Kidney tubule cell (primary cell): ENCODE measurements around the gene GRAMD2A.
A peak's percentile ranks its signal among the peaks of the same experiment; 100 is the strongest.

Source experiments
- DNase-seq: peaks from one replicate; pipeline ENCODE4 v3.0.0-alpha.2; 2018; ENCODE audit warnings: low spot score

Gene GRAMD2A

DNA sequence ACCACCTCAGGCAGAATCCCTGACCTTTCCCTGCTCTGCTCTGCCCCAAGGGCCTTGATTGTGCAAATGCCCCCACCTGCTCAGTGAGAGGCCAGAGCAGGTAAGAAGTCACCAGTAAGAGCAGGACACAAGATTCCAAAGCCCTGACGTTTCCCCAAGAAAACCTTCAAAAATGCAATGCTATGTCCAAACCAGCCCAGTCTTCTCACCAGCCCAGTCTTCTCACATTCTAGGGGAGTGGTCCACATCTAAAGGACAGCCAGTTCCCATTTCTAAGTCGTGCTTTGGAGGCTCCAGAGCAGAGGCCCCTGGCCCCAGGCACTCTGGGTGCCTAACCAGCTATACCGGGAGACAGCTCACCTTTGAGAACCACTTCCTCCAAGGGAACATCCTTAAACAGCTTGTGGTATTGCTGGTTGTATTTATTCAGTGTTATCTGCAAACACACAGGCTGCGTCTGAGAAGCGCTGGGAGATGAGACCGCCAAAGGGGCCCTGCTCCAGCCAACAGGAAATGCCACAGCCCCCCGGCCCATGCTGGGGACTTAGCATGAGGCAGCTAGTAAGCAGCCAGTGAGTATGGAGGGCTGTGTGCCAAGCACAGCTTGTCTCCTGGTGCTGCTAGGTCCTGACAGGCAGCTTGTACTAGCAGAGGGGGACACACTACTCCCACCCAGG, 29.3 kb downstream of the GRAMD2A start:
- peak; percentile 47 for DNase-seq

DNA sequence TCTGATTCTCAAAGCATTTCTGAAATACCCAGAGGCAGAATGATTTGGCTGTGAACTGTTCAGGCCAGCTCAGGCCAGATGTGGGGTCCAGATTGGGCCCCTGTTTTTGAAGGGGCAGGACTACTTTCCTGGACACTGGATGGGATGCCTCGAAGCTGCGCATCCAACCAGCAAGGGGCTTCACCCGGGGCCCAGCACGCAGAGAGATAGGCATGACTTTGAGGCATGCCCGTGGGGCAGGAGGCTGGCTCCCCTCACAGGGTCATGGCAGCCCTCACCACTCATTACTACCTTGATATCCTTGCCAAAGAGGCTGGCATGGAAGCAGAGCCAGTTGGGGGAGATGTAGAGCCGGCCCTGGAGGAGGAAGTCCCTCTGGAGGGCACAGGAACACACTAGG, 30.1 kb downstream of the GRAMD2A start:
- DNase-seq = no peak

DNA sequence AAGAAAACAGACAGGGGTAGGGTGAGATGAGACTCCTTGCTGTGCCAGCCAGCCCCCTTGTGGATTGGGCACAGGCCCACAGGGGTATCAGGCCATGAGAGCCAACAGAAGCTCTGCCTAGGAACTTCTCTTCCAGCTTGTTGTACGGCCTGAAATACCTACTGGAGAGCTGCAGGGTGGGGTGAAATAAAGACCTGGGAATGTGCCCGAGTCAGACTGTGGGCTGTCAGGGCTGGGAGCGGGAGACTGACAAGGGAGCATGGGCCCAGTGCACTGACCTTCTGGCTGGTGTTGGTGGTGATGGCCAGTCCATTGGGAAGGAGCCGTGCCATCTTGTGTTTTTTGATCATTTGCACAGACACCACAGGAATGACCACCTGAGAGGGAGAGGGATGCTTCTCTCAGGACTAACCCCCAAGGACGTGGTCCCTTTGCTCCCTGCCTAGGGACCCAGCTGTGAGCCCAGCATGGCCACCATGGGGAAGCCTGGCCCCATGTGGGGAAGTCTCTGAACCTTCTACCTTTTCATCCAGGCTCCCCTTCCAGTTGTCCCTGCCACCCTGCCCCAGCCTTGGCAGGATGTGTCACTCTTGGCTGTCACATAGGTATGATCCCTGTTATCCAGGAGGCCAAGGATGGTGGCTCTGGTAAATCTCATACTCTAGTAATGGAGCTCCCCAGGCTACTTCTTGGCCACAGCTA, 30.7 kb downstream of the GRAMD2A start:
- DNase-seq = no peak

DNA sequence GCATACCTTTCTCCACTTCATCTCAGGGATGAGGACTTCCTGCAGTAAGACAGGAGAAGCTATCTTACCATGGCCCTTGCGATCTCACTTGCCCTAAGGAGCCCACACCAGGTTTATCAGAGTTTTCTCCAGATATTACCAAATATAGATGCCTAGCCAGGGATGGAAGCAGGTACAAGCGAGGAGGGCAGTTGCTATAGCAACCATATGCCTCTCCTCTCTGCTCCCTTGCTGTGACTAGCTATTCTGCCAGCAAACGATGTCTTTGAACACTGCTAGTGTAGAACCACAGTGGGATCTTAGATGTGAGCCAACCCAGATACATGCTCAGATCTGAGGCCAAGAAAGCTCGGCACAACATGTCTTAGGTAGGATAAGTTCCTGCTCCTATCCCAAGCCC, 33.9 kb downstream of the GRAMD2A start:
- no peak for DNase-seq

DNA sequence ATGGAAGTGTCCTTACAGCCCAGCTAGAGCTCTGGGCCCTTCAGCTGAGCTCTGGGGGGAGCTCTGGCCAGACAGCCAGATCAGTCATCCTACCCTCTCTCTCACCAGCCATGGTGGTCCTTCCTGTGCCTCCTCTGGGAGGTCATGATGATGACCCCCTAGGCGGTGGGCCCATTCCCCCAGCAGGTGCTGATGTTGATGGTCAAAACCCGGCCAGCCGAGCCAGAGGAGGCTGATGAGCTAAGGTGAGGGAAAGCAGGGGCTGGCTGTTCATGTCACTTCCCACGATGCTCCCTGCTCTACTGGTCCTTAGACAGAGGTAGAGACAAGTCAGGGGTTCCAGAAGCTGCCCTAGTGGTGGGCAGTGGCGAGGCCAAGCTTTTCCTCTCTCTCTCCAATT, 35.0 kb downstream of the GRAMD2A start:
- no peak for DNase-seq

DNA sequence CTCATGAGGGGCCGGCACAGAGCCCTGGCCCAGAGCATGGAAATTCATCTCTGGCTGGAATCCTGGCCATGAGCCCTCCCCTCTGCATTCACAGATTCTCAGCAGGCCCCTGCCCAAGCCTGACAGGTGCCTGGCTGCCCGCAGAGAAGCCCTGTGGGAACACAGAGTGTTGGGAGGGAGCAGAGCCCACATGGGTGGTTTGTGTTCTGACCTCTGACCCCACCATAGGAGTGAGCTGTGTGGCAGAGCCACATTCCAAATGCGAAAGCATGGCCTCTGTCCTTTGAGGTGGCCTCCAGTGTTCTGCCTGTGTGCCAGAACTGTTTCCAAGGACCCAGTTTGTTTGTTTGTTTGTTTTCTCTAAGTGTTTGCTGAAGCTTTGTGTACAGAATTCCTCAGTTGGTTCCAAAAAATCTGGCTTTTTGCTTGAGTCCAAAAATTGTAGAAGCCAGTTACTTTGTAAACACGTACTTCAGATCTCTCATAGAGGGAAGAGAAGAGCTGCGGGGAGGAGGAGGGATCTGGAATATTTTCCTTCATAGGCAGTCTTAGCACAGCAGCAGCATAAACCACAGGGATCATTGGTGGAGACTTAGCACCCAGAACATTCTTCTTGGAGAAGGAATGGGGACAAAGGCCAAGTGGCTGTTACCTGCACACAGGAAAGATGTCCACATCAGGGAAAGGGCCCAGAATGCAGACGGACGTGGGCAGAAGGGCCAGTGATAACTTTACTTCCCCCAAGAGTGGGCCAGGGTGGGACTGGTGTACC, 36.0 kb downstream of the GRAMD2A start:
- no peak for DNase-seq

DNA sequence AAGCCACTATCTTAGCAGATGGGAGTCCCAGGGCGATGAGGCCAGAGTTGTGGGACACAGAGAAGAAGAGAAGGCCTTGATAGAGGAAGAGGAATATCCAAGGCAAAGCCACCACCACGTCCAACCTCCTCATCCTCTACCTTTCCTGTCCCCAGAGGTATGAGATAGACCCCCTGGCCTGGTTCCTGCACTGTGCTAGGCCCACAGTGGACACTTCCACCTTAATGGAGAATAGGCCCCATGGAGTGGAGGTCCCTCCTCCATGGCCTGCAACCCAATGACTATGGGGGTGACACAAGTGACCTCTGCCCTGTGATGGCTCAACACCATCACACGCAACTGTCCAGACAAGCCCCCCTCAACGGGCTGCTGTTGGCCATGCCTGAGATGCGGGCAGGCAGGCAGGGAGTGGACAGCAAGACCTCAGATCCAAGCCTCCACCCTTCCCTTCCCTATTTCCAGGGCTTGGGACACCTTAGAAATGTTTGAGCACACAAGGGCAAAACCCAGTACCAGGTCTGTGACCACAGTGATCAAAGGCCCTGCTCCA, 36.8 kb downstream of the GRAMD2A start:
- no peak for DNase-seq

DNA sequence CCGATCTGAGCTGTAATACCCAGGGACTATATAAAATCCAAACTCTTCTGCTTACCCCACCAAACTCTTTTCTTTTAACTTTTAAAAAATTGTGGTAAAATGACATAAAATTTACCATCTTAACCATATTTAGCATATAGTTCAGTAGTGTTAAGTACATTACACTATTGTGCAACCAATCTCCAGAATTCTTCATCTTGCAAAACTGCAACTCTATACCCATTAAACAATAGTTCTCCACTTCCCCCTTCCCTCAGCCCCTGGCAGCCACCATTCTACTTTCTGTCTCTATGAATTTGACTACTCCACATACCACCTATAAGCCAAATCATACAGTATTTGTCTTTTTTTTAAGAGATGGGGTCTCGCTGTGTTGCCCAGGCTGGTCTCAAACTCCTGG, 40.7 kb downstream of the GRAMD2A start:
- no peak for DNase-seq

DNA sequence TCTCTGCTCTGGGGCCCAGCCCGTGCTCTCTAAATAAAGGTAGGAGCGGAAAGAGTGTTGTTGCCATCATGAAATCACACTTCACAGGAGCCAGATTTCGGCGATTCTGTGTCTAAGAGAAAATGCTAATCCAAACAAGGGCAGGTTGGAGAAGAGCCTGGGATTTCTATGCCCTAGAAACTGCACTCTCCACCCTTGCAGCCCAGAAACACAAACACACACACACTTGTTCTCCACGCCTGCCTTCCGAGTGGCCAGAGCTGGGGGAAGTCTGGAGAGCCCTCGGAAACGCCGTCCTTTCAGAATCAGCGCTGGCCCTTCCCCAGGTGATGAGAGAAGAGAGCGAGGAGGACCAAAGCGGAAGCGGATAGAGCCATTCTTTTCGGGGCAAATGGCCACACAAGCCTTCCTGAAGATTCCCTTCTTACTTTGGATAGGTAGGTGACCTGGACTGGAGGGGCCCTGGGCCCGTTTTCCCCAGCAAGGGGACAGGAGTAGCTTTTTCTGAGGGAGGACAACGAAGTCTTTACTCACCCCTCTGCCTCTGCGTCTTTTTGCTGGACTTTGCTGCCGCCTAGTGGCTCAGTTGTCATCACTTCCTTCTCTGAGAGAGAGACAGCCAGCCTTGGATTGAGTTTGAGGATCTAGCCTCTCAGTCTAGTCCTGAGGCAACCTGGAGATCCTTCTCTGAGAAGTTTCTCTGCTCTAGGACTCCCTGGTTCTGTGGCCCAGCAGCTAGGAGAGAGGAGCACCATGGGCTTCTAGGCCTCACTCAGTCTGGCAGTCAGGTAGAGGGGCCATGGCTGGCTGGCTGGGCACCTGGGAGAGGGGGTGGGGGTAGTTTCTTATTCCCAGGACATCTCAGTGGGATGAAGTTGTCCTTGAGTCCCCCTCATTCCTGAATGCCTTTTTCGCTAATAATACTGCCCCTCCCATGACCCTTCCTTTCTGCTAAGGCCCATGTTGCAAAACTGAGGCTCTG, 41.7 kb downstream of the GRAMD2A start:
- DNase-seq = peak; percentile 84

DNA sequence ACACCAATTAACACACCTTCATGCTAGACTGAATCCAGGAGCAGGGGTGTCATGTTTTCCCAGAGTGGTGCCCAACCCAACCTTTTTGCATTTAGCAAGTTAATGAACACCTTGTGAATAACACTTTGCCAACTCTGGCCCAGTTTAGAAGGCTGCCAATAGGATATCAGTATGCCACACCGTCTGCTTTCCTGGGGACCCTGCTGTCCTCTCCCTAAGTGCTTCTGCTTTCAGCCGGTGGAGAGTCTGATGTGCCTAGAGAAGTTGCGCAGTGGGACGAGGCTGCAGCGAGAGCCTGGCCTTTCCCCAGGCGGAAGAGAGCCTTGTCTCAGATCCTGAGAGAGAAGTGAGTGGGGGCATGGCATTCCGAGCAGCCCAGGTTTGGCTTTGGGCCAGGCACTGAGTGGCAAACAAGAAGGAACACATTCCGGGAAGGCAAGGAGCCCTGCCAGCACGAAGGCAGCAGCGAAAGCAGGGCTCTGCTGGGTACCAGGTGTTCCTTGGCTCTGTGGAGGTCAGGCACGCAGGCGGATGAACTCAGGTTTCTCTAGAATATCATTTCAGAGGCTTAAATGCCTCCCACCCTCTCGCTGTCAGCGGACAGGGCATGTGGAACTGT, 42.5 kb downstream of the GRAMD2A start:
- peak; percentile 94 for DNase-seq

DNA sequence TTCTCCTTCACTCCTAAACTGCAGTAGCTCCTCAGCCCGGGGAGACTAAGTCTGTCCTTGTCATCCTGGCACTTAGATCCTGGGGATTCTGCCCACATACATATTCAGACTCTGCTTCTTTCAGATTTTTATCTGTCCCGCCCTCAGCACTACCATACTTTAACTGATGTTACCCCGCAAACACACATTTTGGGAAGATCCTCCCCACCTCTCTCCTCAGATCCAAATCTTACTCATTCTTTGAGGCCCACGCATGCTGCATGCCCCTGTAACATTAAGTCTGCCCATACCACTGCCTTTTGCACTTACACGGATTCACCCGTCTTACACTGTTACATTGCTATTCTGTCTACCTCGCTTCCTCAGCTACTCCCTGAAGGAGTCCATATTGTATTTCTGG, 43.3 kb downstream of the GRAMD2A start:
- no peak for DNase-seq

DNA sequence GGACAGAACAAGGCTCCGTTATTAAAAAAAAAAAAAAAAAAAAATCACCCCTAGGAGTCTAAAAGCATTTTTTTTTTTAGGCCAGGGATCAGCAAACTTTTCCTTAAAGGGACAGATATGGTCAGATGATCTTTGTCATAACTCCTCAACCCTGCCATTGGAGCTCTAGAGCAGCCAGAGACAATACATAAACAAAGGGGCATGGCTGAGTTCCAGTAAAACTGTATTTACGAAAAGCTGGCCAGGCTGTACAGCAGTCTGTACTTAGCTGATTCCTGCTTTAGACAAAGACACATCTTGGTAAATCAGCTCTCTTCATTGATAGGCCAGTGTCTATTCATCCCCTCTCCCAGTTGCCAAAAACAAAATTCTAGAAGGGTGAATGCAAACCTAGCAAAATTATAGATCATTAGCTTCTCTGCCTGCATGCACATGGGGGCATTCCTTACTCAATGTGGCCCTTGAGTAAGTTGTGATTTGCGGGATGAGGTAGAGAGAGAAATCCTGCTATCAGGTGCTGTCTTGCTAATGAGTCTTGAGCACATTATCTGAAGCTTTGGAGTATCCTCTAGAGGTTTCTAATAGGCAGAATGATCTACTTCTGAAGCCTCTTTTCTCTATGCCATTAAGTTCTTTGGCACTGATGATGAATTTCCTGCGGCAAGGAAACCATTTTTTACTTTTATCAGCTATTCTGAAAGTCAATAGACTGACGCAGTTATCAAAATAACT, 44.2 kb downstream of the GRAMD2A start:
- DNase-seq = no peak

DNA sequence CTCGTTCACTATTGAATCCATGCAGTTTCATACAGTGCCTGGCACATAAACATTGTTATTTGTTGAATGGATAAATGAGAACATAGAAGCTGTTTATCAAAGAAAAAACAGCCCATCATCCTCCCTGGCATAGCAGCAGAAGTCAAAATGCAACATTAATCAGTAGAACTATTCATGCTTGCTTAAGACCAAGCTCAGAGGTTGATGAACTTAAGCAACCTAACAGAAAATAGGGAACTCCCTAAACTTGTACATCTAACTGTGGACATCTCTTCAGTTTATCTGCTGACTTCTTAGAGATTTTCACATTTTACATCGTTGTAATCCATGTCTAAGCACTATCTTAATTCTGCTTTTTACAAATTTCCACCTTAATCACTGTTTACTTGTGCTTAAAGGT, 50.2 kb downstream of the GRAMD2A start:
- no peak for DNase-seq

DNA sequence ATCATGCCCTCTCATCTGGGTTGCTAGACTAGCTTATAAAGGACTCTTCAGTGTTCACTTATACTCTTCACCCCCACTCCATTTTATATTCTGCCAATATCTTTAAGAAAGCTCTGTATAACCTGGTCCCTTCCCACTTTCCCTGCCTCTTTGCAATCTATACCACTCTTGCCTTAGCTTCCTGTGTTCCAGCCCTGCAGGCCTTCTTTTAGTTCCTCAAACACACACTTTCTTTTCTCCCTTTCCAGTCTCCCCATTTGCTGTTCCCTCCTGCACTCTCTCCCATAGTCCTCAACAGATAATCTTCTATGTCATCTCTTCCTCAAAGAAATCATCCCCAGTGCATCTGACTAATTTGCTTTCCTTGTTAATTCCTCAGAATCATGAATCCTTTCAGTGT, 50.7 kb downstream of the GRAMD2A start:
- DNase-seq = no peak

DNA sequence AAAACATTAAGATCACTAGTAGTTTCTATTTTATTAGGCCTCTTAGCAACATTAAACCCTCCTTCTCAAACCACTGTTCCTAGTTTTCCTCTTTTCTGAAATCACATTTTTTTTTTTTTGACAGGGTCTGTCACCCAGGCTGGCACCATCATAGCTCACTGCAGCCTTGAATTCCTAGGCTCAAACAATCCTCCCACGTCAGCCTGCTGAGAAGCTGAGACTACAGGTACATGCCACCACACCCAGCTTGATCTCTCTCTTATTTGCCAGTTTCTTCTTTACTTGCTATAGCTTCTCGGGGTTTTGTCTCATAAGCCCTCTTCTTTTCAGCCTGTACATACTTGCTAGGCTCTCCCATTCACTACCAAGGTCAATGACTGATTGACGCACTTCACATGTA, 51.4 kb downstream of the GRAMD2A start:
- no peak for DNase-seq

DNA sequence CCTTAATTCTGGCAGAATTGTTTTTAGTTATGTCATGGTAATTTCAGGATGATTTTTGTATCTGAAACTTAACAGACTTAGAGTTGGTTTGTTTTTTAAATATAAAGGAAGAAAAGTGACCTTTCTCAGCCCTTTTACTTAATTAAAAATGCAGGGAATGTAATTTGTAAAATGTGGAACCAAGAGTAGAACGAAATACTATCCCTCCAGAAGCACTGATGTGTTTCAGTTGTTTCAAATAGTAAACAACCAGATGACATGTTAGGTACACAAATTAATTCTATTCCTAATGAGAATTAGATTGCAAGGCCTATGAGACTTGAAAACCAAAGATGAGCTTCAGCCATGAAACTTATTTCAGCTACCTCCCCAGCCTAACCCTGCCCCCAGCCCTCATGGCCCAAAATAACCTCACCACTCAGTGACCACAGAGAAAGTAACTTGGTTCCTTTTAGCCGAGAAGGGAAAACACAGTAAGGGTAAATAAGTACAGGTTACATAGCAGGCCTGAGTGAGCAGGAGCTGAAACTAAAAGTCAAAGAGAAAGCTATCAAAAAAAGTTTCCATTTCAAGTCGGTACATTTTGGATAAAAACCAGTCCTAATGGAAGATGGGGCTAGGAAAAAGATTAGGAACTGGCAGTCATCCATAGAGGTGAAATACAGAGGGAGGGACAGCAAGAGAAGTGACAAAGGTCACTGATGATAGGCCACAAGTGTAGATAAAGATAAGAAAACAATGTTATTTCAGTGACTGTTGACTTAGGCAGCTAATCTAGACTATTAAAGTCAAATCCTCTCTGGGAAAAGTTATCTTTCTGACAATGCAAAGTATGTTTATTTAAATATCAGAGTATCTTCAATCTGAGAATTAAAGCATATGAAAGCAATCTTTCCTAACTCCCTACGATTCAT, 56.2 kb downstream of the GRAMD2A start:
- peak; percentile 22 for DNase-seq

DNA sequence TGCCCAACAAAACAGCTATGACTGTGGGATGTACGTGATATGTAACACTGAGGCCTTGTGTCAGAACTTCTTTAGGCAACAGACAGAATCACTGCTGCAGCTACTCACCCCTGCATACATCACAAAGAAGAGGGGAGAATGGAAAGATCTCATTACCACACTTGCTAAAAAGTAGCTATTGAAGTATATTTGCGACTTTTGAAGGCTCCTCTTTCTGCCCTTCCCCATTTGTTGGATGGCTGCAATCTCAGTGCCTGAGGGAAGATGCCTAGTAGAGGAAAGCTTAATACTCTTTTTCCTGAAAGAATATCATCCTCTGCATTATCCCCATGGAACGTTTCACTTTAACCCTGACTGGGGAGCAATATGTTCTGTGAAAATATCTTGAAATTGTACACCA, 57.5 kb downstream of the GRAMD2A start:
- no peak for DNase-seq

DNA sequence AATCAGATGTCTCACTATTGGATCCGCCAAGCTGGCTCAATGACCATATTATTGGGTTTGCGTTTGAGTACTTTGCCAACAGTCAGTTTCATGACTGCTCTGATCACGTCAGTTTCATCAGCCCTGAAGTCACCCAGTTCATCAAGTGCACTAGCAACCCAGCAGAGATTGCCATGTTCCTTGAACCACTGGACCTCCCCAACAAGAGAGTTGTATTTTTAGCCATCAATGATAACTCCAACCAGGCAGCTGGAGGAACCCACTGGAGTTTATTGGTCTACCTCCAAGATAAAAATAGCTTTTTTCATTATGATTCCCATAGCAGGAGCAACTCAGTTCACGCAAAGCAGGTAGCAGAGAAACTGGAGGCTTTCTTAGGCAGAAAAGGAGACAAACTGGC, 57.9 kb downstream of the GRAMD2A start:
- no peak for DNase-seq
